A549 (cell line): ENCODE measurements around the gene KCNH4. TPM values are rescaled to one million over a fixed set of nuclear protein-coding genes. Genes with fewer than 3 reads are reported as not detected.

ENCODE experiments used
- ATAC-seq, 2 experiments: fragments of 200-7000 bp in 1 of 2; fragments of >200 bp in 1 of 2; cut with Nextera tagmentation in 1 of 2; cut with Tn5 transposase in 1 of 2; 3 replicates each; pipeline versions ENCODE4 v1.8.0 to v1.9.1; 2018 to 2020; ENCODE audit warnings: mild to moderate bottlenecking in 1 of 2, moderate library complexity in 1 of 2
- CTCF ChIA-PET: fragments of 300-600 bp; sonication (Branson Sonifier 250); formaldehyde crosslinking; extraction: SDS; loops from one replicate; lab custom pipeline; 2021; ENCODE audit warnings: antibody characterized with exemption, inconsistent platforms; lab: Yijun Ruan, JAX
- POLR2A ChIA-PET: fragments of 350-600 bp; formaldehyde crosslinking; extraction: SDS; loops from one replicate; lab custom pipeline; 2021; ENCODE audit warnings: antibody characterized with exemption, inconsistent platforms; lab: Yijun Ruan, JAX
- DNase-seq, 2 experiments: peaks; one replicate each; pipeline versions ENCODE4 v3.0.0 to v3.0.0-alpha.2; 2011 to 2016; ENCODE audit warnings: low read depth in 1 of 2, low spot score in 1 of 2
- FAIRE-seq: peaks from 2 replicates; lab custom pipeline; 2011; peaks lifted over from hg19 to GRCh38; lab: Jason Lieb, UNC
- H3K27ac ChIP-seq, 2 experiments: fragments of >200 bp; sonication (Bioruptor Twin); formaldehyde crosslinking; 3 replicates each; pipeline ENCODE4 v1.5.1; 2016 to 2017
- H3K4me1 ChIP-seq: fragments of >200 bp; sonication (Bioruptor Twin); formaldehyde crosslinking; 3 replicates; pipeline ENCODE4 v1.6.1; 2016
- H3K4me2 ChIP-seq: fragments of >200 bp; sonication (Bioruptor Twin); formaldehyde crosslinking; 3 replicates; pipeline ENCODE4 v1.6.1; 2016
- H3K4me3 ChIP-seq: fragments of >200 bp; sonication (Bioruptor Twin); formaldehyde crosslinking; 3 replicates; pipeline ENCODE4 v1.5.1; 2016
- H3K9me3 ChIP-seq: fragments of >200 bp; sonication (Bioruptor Twin); formaldehyde crosslinking; 3 replicates; pipeline ENCODE4 v1.6.1; 2016
- CBX8 ChIP-seq: fragments of 200-600 bp; sonication (generic); IDR thresholded peaks from 2 replicates; pipeline ENCODE4 v1.6.1; 2016
- CEBPB ChIP-seq, 2 experiments: fragments of >200 bp in 1 of 2; sonication (Bioruptor Twin) in 1 of 2; formaldehyde crosslinking in 1 of 2; IDR thresholded peaks; 2 replicates each; pipeline ENCODE4 v1.6.1; 2012 to 2016
- ESRRA ChIP-seq: fragments of 150-350 bp; IDR thresholded peaks from 2 replicates; pipeline ENCODE4 v1.6.1; 2014; ENCODE audit warnings: mild to moderate bottlenecking, low read length, borderline replicate concordance
- FOSL2 ChIP-seq, 2 experiments: fragments of 450-650 bp in 1 of 2; fragments of >200 bp in 1 of 2; sonication (Bioruptor Twin) in 1 of 2; formaldehyde crosslinking; IDR thresholded peaks; 2 replicates each; pipeline versions ENCODE4 v1.5.0 to v1.6.1; 2016 to 2020; ENCODE audit warnings: mild to moderate bottlenecking in 1 of 2, moderate library complexity in 1 of 2
- HES2 ChIP-seq: fragments of >200 bp; sonication (Bioruptor Twin); formaldehyde crosslinking; IDR thresholded peaks from 2 replicates; pipeline ENCODE4 v1.6.1; 2016
- HEYL ChIP-seq: fragments of 250-450 bp; sonication (Bioruptor Pico); IDR thresholded peaks from 2 replicates; pipeline ENCODE4 v1.8.0; 2021; ENCODE audit warnings: mild to moderate bottlenecking, moderate library complexity
- KDM5A ChIP-seq: fragments of 200-600 bp; sonication (generic); IDR thresholded peaks from 2 replicates; pipeline ENCODE4 v1.6.1; 2016; ENCODE audit warnings: antibody characterized with exemption, mild to moderate bottlenecking
- MYC ChIP-seq: IDR thresholded peaks from 2 replicates; pipeline ENCODE4 v1.6.1; 2012; ENCODE audit warnings: mild to moderate bottlenecking, inconsistent platforms, low read length, improper control_type of control experiment, borderline replicate concordance
- NPAS2 ChIP-seq: fragments of 250-450 bp; sonication (Bioruptor Pico); IDR thresholded peaks from 2 replicates; pipeline ENCODE4 v1.8.0; 2022; ENCODE audit warnings: mild to moderate bottlenecking, moderate library complexity, borderline replicate concordance
- PHF8 ChIP-seq: fragments of 200-600 bp; sonication (generic); IDR thresholded peaks from 2 replicates; pipeline ENCODE4 v1.6.1; 2016; ENCODE audit warnings: low read depth, mild to moderate bottlenecking, antibody characterized with exemption, moderate library complexity, borderline replicate concordance
- RAD21 ChIP-seq, 2 experiments: fragments of >200 bp in 1 of 2; sonication (Bioruptor Twin) in 1 of 2; formaldehyde crosslinking in 1 of 2; IDR thresholded peaks in 1 of 2; conservative IDR thresholded peaks in 1 of 2; 2 replicates in 1 of 2; 3 replicates in 1 of 2; pipeline ENCODE4 v1.6.1; 2012 to 2018; ENCODE audit warnings: inconsistent platforms in 1 of 2
- RARB ChIP-seq: fragments of 250-450 bp; sonication (Bioruptor Pico); IDR thresholded peaks from 2 replicates; pipeline ENCODE4 v1.8.0; 2021; ENCODE audit warnings: mild to moderate bottlenecking, moderate library complexity
- RCOR1 ChIP-seq: fragments of 150-350 bp; IDR thresholded peaks from 2 replicates; pipeline ENCODE4 v1.6.1; 2014; ENCODE audit warnings: antibody characterized with exemption, low read length, low read depth
- TFCP2L1 ChIP-seq: fragments of 250-450 bp; sonication (Bioruptor Pico); IDR thresholded peaks from 2 replicates; pipeline ENCODE4 v1.5.0; 2021; ENCODE audit warnings: mild to moderate bottlenecking
- ZC3H11A ChIP-seq: fragments of 450-650 bp; IDR thresholded peaks from 2 replicates; pipeline ENCODE4 v1.6.1; 2014; ENCODE audit warnings: antibody characterized with exemption, mild to moderate bottlenecking
- ZFP36 ChIP-seq: fragments of 450-650 bp; IDR thresholded peaks from 2 replicates; pipeline ENCODE4 v1.6.1; 2014; ENCODE audit warnings: borderline replicate concordance; ENCODE audit not compliant: partially characterized antibody
- ZSCAN20 ChIP-seq: fragments of 250-450 bp; sonication (Bioruptor Pico); IDR thresholded peaks from 2 replicates; pipeline ENCODE4 v1.8.0; 2022; ENCODE audit warnings: mild to moderate bottlenecking, moderate library complexity
- WGBS: methylation state at CpG from one replicate; pipeline ENCODE4 v1.1.6; 2017; ENCODE audit errors: missing lambda C conversion rate; 5-methylcytosine and 5-hydroxymethylcytosine counted together
- polyA plus RNA-seq, 4 experiments: library from polyadenylated mRNA; depleted of rRNA in 3 of 4; stranded (reverse); fragments of >200 nt; fragmentation: RNase III in 1 of 4; extraction: RNeasy Plus Mini Kit Qiagen cat#74134 plus additional on column Dnase treatment in 1 of 4; gene quantifications; 2 replicates in 3 of 4; 3 replicates in 1 of 4; pipeline ENCODE4 v1.2.3, GENCODE V29; 2011 to 2017
- TF ChIP-seq, protein P1 (sequence below): fragments of 250-450 bp; sonication (Bioruptor Pico); IDR thresholded peaks from 2 replicates; pipeline ENCODE4 v1.5.0; 2020; ENCODE audit warnings: low read depth, mild to moderate bottlenecking, moderate library complexity
- TF ChIP-seq, protein P2 (sequence below): fragments of >200 bp; sonication (Bioruptor Twin); formaldehyde crosslinking; IDR thresholded peaks from 3 replicates; pipeline ENCODE4 v1.6.1; 2016
- TF ChIP-seq, protein P3 (sequence below): fragments of 150-350 bp; IDR thresholded peaks from 2 replicates; pipeline ENCODE4 v1.6.1; 2014; ENCODE audit warnings: low read depth, mild to moderate bottlenecking, low read length
- TF ChIP-seq, protein P4 (sequence below): IDR thresholded peaks from 2 replicates; pipeline ENCODE4 v1.6.1; 2012

The KCNH4 gene
- polyA plus RNA-seq, 2 of the 4 experiments (the other 2 are of a cell fraction) = 0.25 to 0.37 TPM

DNA sequence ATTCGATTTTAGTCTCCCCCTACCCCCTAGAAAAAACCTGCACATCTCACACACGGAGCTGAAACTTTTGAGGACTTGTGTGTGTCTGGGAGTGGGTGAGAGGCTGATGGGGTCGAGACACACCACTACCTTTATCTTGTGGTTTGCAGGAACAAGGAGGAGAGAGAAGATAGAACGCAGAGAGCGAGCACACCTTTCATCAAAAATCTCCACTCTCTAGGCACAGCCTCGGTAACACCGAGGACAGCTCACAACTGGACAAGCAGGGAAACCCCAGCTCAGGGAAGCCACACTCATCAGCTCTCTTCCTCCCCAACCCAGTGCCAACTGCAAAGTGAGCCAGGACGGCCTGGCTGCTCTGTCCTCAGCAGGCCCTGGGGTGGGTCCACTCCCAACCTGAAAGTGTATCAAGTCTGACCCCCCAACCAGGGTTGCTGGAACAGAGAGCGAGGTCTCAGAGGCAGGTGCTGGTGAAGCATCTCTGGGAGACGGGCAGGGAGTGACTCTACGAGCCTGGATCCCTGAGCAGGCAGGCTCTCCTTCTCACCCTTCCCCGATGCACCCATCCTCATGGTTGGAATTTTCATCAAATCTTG is 18.6 kb upstream of the KCNH4 start:
- H3K9me3 ChIP-seq = no peaks in the 10 kb centered on the region
- DNase-seq (no peak), FAIRE-seq (no peak), ATAC-seq (no peak)
- 79% methylated on average over 12 of the region's 12 CpGs for WGBS
- peaks cover 14% of the 10 kb centered on the region for H3K4me1 ChIP-seq
- no peak overlapping the region for H3K4me3 ChIP-seq
- H3K4me2 ChIP-seq = no peak overlapping the region
- TF ChIP-seq ESRRA (no peak), ZFP36 (no peak), RCOR1 (no peak), RAD21 (conservative IDR thresholded peaks at IDR 0.05 in 1 of 2, IDR thresholded peaks at IDR 0.05 in 1 of 2) (no peak), ZSCAN20 (CRISPR knock-in tag) (no peak), HEYL (CRISPR knock-in tag) (no peak), FOSL2 (IDR thresholded peaks at IDR 0.05) (no peak), FOSL2 (CRISPR knock-in tag; IDR thresholded peaks at IDR 0.05) (no peak), RARB (CRISPR knock-in tag) (no peak), CEBPB (IDR thresholded peaks at IDR 0.05) (no peak), HES2 (no peak), CBX8 (no peak), PHF8 (no peak)
- TF ChIP-seq, protein P1, sequence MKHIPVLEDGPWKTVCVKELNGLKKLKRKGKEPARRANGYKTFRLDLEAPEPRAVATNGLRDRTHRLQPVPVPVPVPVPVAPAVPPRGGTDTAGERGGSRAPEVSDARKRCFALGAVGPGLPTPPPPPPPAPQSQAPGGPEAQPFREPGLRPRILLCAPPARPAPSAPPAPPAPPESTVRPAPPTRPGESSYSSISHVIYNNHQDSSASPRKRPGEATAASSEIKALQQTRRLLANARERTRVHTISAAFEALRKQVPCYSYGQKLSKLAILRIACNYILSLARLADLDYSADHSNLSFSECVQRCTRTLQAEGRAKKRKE (CRISPR knock-in tag) = no peak
- TF ChIP-seq, protein P2, sequence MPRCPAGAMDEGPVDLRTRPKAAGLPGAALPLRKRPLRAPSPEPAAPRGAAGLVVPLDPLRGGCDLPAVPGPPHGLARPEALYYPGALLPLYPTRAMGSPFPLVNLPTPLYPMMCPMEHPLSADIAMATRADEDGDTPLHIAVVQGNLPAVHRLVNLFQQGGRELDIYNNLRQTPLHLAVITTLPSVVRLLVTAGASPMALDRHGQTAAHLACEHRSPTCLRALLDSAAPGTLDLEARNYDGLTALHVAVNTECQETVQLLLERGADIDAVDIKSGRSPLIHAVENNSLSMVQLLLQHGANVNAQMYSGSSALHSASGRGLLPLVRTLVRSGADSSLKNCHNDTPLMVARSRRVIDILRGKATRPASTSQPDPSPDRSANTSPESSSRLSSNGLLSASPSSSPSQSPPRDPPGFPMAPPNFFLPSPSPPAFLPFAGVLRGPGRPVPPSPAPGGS = no peak
- TF ChIP-seq, protein P3, sequence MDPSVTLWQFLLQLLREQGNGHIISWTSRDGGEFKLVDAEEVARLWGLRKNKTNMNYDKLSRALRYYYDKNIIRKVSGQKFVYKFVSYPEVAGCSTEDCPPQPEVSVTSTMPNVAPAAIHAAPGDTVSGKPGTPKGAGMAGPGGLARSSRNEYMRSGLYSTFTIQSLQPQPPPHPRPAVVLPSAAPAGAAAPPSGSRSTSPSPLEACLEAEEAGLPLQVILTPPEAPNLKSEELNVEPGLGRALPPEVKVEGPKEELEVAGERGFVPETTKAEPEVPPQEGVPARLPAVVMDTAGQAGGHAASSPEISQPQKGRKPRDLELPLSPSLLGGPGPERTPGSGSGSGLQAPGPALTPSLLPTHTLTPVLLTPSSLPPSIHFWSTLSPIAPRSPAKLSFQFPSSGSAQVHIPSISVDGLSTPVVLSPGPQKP = no peak
- TF ChIP-seq, protein P4, sequence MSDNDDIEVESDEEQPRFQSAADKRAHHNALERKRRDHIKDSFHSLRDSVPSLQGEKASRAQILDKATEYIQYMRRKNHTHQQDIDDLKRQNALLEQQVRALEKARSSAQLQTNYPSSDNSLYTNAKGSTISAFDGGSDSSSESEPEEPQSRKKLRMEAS = no peak
- H3K27ac ChIP-seq = no peak overlapping the region
- ChIA-PET POLR2A (no interaction called here), CTCF (interaction anchor here (0.7 to 6.7 kb wide), 8 partner anchors 12 to 318 kb away, joined by 3 to 76 read pairs (median 3); partner anchors contain the start of genes HCRT and KCNH4)

GRCh38 chr17:42198897-42199296 is 18.0 kb upstream of the KCNH4 start:
- CTCF ChIA-PET = interaction anchor here (0.6 to 6.7 kb wide), 9 partner anchors 11 to 319 kb away, joined by 3 to 76 read pairs (median 3); partner anchors contain the start of genes HCRT and KCNH4
- ATAC-seq = no peak

More at GRCh38 chr17:42198897-42199296, 18.0 kb upstream of the KCNH4 start:
- no peak for TF ChIP-seq NPAS2 (CRISPR knock-in tag)
- TF ChIP-seq RCOR1 = no peak
- no peak for TF ChIP-seq CBX8
- TF ChIP-seq ZC3H11A = no peak
- TF ChIP-seq, protein P2 = no peak
- TF ChIP-seq PHF8 = no peak
- TF ChIP-seq TFCP2L1 (CRISPR knock-in tag) = no peak
- no peak for TF ChIP-seq MYC
- no peak for TF ChIP-seq HES2
- TF ChIP-seq ZFP36 = no peak
- TF ChIP-seq KDM5A = no peak
- Histone ChIP-seq H3K27ac (no peak overlapping the region), H3K4me2 (no peak overlapping the region), H3K9me3 (no peaks in the 10 kb centered on the region), H3K4me3 (no peak overlapping the region), H3K4me1 (peaks cover 14% of the 10 kb centered on the region)
- WGBS = 89% methylated on average over 4 of the region's 4 CpGs
- no peak for FAIRE-seq
- POLR2A ChIA-PET = no interaction called here
- no peak for DNase-seq
